Right hindlimb (tissue), 1 donor: Measurements from ENCODE around the gene CCDC78.
"Not testable (repeated sequence)": the region's sequence is repeated elsewhere in the genome, so short reads cannot be mapped to it uniquely, and the experiment has no call there.

Source experiments
- DNase-seq: peaks from one replicate; pipeline ENCODE4 v3.0.0-alpha.2; 2018

The CCDC78 gene

GRCh38 chr16:760545-761343 is 34.5 kb upstream of the CCDC78 start, which contains the start of gene MSLN:
MSLN (plus strand) TSS chr16:760734; CDS start chr16:762681, 1,947 bp downstream.
- DNase-seq: no peak

GRCh38 chr16:760065-760464 is 33.8 kb upstream of the CCDC78 start:
- no peak for DNase-seq

GRCh38 chr16:759110-759910 is 33.1 kb upstream of the CCDC78 start:
- no peak for DNase-seq

- no peak for DNase-seq
Measured at GRCh38 chr16:756428-756827, 30.2 kb upstream of the CCDC78 start.

GRCh38 chr16:754656-755055 is 28.4 kb upstream of the CCDC78 start:
- DNase-seq: no peak

- DNase-seq: not testable (repeated sequence)
Measured at GRCh38 chr16:754121-754607, 27.9 kb upstream of the CCDC78 start.

GRCh38 chr16:752007-752312 is 25.7 kb upstream of the CCDC78 start:
- DNase-seq: no peak

- DNase-seq: no peak
Measured at GRCh38 chr16:751152-752006, 25.1 kb upstream of the CCDC78 start.

GRCh38 chr16:750485-750884 is 24.2 kb upstream of the CCDC78 start:
- no peak for DNase-seq

GRCh38 chr16:749010-749409 is 22.8 kb upstream of the CCDC78 start:
- DNase-seq: no peak

- no peak for DNase-seq
Measured at GRCh38 chr16:747978-748746, 21.9 kb upstream of the CCDC78 start.

GRCh38 chr16:746637-747036 is 20.4 kb upstream of the CCDC78 start:
- DNase-seq: no peak

- DNase-seq: no peak
Measured at GRCh38 chr16:745739-746138, 19.5 kb upstream of the CCDC78 start.

GRCh38 chr16:743794-744500 is 17.7 kb upstream of the CCDC78 start:
- DNase-seq: no peak

- not testable (repeated sequence) for DNase-seq
Measured at GRCh38 chr16:742894-743293, 16.7 kb upstream of the CCDC78 start.

GRCh38 chr16:741986-742629 is 15.9 kb upstream of the CCDC78 start:
- DNase-seq: no peak

- DNase-seq: peak; percentile 89
Measured at GRCh38 chr16:740764-741505, 14.7 kb upstream of the CCDC78 start, which contains the start of gene CIAO3. CIAO3 (minus strand) TSS chr16:740997; CDS start chr16:740985, 12 bp downstream.

- no peak for DNase-seq
Measured at GRCh38 chr16:740459-740763, 14.2 kb upstream of the CCDC78 start.

GRCh38 chr16:739560-740458 is 13.6 kb upstream of the CCDC78 start:
- no peak for DNase-seq
